Stimulated activated CD4-positive, alpha-beta T cell treated with anti-CD3 and anti-CD28 coated beads, Interleukin-2, amount 100 ng/mL, for 4 hours (primary cell): ENCODE results near the gene CPSF3.

Experiments used
- DNase-seq: peaks from one replicate; pipeline ENCODE4 v3.0.0-alpha.2; 2020; ENCODE audit warnings: low read depth

Gene CPSF3

GRCh38 chr2:9423100-9423921 is at the start of gene CPSF3, which contains the start of gene ITGB1BP1:
Gene CPSF3, plus strand, starts transcription at chr2:9423654. Its CDS starts 120 bp downstream, at chr2:9423774.
Gene ITGB1BP1, minus strand, starts transcription at chr2:9423528. Its CDS starts 4,831 bp downstream, at chr2:9418697.
- peak; percentile 92 for DNase-seq

DNA sequence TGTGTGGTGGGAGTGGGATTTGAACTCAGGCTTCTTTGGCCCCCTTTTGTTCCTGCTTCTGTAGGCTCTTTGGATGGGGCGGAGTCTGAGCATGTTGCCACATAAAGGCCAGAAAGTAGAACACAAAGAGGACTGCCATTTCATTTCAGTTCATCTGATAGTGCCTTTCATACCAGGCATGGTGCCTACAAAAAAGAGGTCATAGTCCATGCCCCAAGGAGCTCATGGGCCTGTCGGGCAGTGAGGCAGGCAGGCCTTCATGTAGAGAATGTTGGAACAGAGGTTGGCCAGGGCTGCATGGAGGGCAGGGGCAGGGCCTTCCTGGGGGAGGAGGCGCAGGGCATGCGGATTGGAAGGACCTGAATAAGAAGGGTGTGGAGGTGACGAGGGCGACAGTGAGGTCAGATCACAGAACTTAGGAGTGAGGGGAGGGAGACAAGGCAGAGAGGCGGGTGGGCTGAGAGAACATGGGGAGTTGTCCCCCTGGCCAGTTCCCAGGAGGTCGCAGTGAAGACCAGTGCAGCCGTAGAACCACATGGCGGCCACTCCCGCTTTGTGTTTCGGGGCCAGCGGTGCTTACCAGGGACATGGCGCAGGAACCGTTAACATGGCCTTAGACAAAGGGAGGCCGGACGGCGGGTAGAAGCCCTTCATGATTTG is 49.3 kb upstream of the CPSF3 start:
- DNase-seq, result no peak

- no peak for DNase-seq
Observed at GRCh38 chr2:9375857-9376428, 47.5 kb upstream of the CPSF3 start.

GRCh38 chr2:9377461-9378097 is 45.9 kb upstream of the CPSF3 start:
- DNase-seq, result no peak

GRCh38 chr2:9378433-9379390 is 44.7 kb upstream of the CPSF3 start:
- DNase-seq, result no peak

DNA sequence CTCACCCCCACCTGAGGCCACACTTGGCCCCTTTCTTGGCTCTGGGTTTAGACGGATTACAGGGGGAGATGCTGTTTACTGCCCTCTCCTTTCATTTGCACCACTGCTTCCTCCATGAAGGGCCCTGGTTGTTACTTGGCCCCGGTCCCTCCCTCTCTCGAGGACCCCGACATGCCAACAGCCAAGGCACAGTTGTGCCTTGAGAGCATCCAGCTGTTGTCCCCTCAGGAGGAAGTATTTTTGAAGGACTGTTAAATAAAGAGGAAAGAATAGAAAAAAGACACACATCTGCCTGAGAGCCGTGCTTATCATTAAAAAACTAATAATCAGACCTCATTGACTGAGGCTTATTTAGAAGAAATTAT is 44.1 kb upstream of the CPSF3 start:
- DNase-seq, result no peak

- no peak for DNase-seq
Observed at GRCh38 chr2:9380702-9381628, 42.5 kb upstream of the CPSF3 start.

GRCh38 chr2:9382604-9383235 is 40.7 kb upstream of the CPSF3 start:
- DNase-seq, result no peak

DNA sequence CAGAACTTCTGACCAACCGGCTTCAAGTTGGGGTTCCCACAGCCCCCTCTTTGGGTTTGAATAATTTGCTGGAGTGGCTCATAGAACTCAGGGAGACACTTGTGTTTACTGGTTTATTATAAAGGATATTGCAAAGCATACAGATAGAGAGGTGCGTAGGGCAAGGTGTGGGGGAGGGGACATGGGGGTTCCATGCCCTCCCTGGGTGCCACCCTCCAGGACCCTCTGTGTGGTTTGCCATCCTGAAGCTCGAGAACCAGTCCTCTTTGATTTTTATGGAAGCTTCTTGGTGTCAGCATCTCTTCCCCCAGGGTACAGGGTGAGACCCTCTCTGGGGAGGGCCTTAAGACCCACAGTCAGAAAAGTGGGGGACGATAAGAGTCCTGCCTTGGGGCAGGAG is 38.9 kb upstream of the CPSF3 start:
- DNase-seq, result no peak

- DNase-seq, result no peak
Observed at GRCh38 chr2:9385841-9386240, 37.6 kb upstream of the CPSF3 start.

- DNase-seq, result no peak
Observed at GRCh38 chr2:9388199-9388681, 35.2 kb upstream of the CPSF3 start.

GRCh38 chr2:9388950-9389911 is 34.2 kb upstream of the CPSF3 start:
- no peak for DNase-seq

GRCh38 chr2:9390151-9390850 is 33.2 kb upstream of the CPSF3 start:
- no peak for DNase-seq

- DNase-seq, result no peak
Observed at GRCh38 chr2:9390991-9391390, 32.5 kb upstream of the CPSF3 start.

DNA sequence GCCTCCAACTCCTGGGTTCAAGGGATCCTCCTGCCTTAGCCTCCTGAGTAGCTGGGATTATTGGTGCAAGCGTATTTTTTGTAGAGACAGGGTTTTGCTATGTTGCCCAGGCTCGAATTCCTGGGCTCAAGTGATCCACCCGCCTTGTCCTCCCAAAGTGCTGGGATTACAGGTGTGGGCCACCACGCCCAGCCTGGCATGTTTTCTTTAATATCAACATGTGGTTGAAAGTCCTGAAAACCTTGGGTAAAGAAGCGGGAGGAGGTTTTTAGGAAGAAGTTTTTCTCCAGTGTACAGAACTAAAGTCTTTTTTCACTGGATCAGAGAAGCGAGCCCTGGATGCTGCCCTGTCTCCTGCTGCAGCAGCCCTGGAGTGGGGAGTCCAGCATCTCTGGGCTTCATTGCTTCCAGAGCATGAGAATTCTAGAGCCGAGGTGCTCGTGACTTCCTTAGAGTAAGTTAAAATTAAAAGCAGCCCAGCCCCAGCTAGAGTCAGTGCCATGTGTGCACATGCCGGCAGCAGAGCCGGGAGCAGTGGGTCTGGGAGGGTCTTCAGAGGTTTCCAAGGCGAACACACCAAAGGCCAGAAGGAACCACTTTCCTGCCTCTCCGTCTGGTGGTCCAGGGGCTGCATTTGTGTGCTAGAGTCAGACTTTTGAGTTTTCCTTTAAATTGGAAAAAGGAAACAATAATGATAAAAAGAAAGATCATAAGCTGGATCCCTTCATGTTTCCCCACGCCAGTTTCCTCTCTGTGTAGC is 31.3 kb upstream of the CPSF3 start:
- no peak for DNase-seq

GRCh38 chr2:9392898-9393765 is 30.3 kb upstream of the CPSF3 start:
- no peak for DNase-seq
